Panc1 (cell line): ENCODE results near the gene ZNF385C. TPM values are rescaled to one million over a fixed set of nuclear protein-coding genes. Genes with fewer than 3 reads are reported as not detected.

Experiments
- ATAC-seq: fragments of 200-7000 bp; cut with Tn5 transposase; 2 replicates; pipeline ENCODE4 v1.9.1; 2020; ENCODE audit warnings: mild to moderate bottlenecking, moderate library complexity
- BruUV-seq: library from RNA; stranded (reverse); fragments of 400-500 nt; replicated peaks from 2 replicates; lab custom pipeline; 2021; lab: Mats Ljungman, UMichigan
- CTCF ChIA-PET: fragments of 300-600 bp; sonication (Branson Sonifier 250); formaldehyde crosslinking; loops from one replicate; lab custom pipeline; 2022; ENCODE audit warnings: antibody characterized with exemption; lab: Charles Lee
- POLR2A ChIA-PET: fragments of 300-600 bp; sonication (Branson Sonifier 250); formaldehyde crosslinking; loops from one replicate; lab custom pipeline; 2022; ENCODE audit warnings: antibody characterized with exemption; lab: Charles Lee
- DNase-seq: peaks from one replicate; pipeline ENCODE4 v3.0.0-alpha.2; 2010; ENCODE audit warnings: low read depth, low spot score
- H3K27ac ChIP-seq: 2 replicates; pipeline ENCODE4 v1.5.1; 2011; ENCODE audit warnings: mild to moderate bottlenecking, low read length, inconsistent platforms
- H3K27me3 ChIP-seq: fragments of 200-500 bp; sonication (Bioruptor generic); 2 replicates; pipeline ENCODE4 v1.6.0; 2014; ENCODE audit warnings: low read length, inconsistent platforms; ENCODE audit not compliant: control insufficient read depth, insufficient read depth
- H3K36me3 ChIP-seq: fragments of 200-500 bp; sonication (Bioruptor generic); 2 replicates; pipeline ENCODE4 v1.5.1; 2014; ENCODE audit warnings: inconsistent platforms, mild to moderate bottlenecking, low read length, moderate library complexity; ENCODE audit not compliant: control insufficient read depth, insufficient read depth
- H3K4me1 ChIP-seq: 2 replicates; pipeline ENCODE4 v1.5.1; 2011; ENCODE audit warnings: inconsistent platforms, mild to moderate bottlenecking, low read length, moderate library complexity; ENCODE audit not compliant: control insufficient read depth, insufficient read depth
- H3K4me3 ChIP-seq, 2 experiments: 2 replicates each; pipeline ENCODE4 v1.5.1; 2011 to 2012; ENCODE audit warnings: low read depth in 2 of 2, low read length in 2 of 2, mild to moderate bottlenecking in 2 of 2, inconsistent platforms in 1 of 2, moderate library complexity in 1 of 2
- H3K9me3 ChIP-seq: fragments of 200-500 bp; sonication (Bioruptor generic); 2 replicates; pipeline ENCODE4 v1.5.1; 2014; ENCODE audit warnings: low read depth, mild to moderate bottlenecking, inconsistent platforms, low read length, moderate library complexity; ENCODE audit not compliant: control insufficient read depth, insufficient read depth
- POLR2AphosphoS5 ChIP-seq: IDR thresholded peaks from 2 replicates; pipeline ENCODE4 v1.6.1; 2012; ENCODE audit warnings: mild to moderate bottlenecking, low read depth, low read length, moderate library complexity
- SIN3A ChIP-seq: IDR thresholded peaks from 2 replicates; pipeline ENCODE4 v1.6.1; 2012; ENCODE audit warnings: low read depth, mild to moderate bottlenecking, low read length, moderate library complexity, borderline replicate concordance; ENCODE audit not compliant: insufficient read depth
- TCF7L2 ChIP-seq: IDR thresholded peaks from 2 replicates; pipeline ENCODE4 v1.6.1; 2011; ENCODE audit warnings: mild to moderate bottlenecking, low read depth, low read length, inconsistent platforms
- in situ Hi-C: cut with HindIII; loops from 2 replicates; pipeline ENCODE4 v1.10.0; 2016; ENCODE audit warnings: low sequenced_read_pairs, low pct_unique_long_range_greater_than_20kb
- intact Hi-C: fragments of 100-400 bp; cut with micrococcal nuclease; formaldehyde crosslinking; loops from one replicate; pipeline ENCODE4 v1.10.0; 2022; ENCODE audit not compliant: unreplicated experiment
- total RNA-seq: library from RNA; stranded (reverse); gene quantifications from one replicate; pipeline ENCODE4 v1.2.1, GENCODE V29; 2021; ENCODE audit not compliant: unreplicated experiment
- TF ChIP-seq, protein P1 (sequence below): fragments of 450-650 bp; IDR thresholded peaks from 2 replicates; pipeline ENCODE4 v1.5.1; 2017; ENCODE audit warnings: mild to moderate bottlenecking
- TF ChIP-seq, protein P2 (sequence below), 2 experiments: IDR thresholded peaks; 2 replicates each; pipeline ENCODE4 v1.6.1; 2011 to 2012; ENCODE audit warnings: low read depth in 2 of 2, control low read depth in 1 of 2, low read length in 1 of 2, mild to moderate bottlenecking in 1 of 2, moderate library complexity in 1 of 2; ENCODE audit not compliant: insufficient read depth in 1 of 2

The ZNF385C gene
- total RNA-seq, 1 experiment from 2014 or later = 0.21 TPM

DNA sequence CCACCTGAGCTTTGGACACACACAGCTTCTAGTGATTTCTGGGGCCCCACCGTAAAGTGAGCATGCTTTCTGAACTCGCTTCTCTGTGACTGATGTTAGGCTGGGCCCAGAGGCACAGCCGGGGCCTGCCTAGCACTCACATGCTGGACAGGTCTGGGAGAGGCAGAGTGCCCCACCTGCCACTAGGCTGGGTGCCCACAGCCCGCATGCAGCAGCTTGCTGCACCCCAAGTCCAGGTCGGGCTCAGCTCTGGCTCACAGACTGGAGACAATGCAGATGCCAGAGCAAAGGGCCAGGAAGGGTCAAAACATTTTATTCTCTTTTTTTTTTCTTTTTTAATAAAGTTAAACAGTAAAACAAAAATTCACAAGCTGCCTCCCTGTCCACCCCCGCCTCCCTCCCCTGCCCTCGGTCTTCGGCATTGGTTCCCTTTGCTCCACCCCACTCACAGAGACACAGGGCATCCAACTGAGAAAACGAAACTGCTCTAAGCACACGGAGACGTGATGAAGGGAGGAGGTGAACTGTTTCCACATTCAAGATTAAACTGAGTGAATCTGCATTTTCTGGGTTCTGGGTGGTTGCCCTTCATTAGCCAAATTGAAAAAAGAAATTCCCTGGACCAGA lies 122.0 kb downstream of the ZNF385C start:
- no peak for TF ChIP-seq TCF7L2
- no peak for TF ChIP-seq SIN3A
- TF ChIP-seq, protein P1, sequence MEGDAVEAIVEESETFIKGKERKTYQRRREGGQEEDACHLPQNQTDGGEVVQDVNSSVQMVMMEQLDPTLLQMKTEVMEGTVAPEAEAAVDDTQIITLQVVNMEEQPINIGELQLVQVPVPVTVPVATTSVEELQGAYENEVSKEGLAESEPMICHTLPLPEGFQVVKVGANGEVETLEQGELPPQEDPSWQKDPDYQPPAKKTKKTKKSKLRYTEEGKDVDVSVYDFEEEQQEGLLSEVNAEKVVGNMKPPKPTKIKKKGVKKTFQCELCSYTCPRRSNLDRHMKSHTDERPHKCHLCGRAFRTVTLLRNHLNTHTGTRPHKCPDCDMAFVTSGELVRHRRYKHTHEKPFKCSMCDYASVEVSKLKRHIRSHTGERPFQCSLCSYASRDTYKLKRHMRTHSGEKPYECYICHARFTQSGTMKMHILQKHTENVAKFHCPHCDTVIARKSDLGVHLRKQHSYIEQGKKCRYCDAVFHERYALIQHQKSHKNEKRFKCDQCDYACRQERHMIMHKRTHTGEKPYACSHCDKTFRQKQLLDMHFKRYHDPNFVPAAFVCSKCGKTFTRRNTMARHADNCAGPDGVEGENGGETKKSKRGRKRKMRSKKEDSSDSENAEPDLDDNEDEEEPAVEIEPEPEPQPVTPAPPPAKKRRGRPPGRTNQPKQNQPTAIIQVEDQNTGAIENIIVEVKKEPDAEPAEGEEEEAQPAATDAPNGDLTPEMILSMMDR = no peak
- TF ChIP-seq POLR2AphosphoS5 = no peak
- TF ChIP-seq, protein P2, sequence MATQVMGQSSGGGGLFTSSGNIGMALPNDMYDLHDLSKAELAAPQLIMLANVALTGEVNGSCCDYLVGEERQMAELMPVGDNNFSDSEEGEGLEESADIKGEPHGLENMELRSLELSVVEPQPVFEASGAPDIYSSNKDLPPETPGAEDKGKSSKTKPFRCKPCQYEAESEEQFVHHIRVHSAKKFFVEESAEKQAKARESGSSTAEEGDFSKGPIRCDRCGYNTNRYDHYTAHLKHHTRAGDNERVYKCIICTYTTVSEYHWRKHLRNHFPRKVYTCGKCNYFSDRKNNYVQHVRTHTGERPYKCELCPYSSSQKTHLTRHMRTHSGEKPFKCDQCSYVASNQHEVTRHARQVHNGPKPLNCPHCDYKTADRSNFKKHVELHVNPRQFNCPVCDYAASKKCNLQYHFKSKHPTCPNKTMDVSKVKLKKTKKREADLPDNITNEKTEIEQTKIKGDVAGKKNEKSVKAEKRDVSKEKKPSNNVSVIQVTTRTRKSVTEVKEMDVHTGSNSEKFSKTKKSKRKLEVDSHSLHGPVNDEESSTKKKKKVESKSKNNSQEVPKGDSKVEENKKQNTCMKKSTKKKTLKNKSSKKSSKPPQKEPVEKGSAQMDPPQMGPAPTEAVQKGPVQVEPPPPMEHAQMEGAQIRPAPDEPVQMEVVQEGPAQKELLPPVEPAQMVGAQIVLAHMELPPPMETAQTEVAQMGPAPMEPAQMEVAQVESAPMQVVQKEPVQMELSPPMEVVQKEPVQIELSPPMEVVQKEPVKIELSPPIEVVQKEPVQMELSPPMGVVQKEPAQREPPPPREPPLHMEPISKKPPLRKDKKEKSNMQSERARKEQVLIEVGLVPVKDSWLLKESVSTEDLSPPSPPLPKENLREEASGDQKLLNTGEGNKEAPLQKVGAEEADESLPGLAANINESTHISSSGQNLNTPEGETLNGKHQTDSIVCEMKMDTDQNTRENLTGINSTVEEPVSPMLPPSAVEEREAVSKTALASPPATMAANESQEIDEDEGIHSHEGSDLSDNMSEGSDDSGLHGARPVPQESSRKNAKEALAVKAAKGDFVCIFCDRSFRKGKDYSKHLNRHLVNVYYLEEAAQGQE (IDR thresholded peaks at IDR 0.05; ENCODE audit: insufficient read depth in 1 of 2, low read depth in 2 of 2, low read length in 1 of 2) = no peak
- Histone ChIP-seq H3K27me3 (no peaks in the 10 kb centered on the region), H3K4me1 (peaks cover 17% of the 10 kb centered on the region), H3K9me3 (no peaks in the 10 kb centered on the region), H3K27ac (no peak overlapping the region), H3K36me3 (no peaks in the 10 kb centered on the region), H3K4me3 (no peak overlapping the region)
- no peak for ATAC-seq
- ChIA-PET CTCF (no interaction called here), POLR2A (no interaction called here)
- in situ Hi-C loops = no loop called here
- DNase-seq = no peak
- intact Hi-C loops = no loop called here
- BruUV-seq = no TSS peak

Other genes with a start within 250 kb of the ZNF385C start
- 12.5 TPM for gene KLHL11, start 233.1 kb downstream of the ZNF385C start, total RNA-seq
- gene ACLY, start 179.5 kb downstream of the ZNF385C start, total RNA-seq = 225 TPM
- gene ODAD4, start 167.9 kb downstream of the ZNF385C start, total RNA-seq = 0.69 TPM
- 79.9 TPM for gene CNP, start 131.7 kb downstream of the ZNF385C start, total RNA-seq
- 72.0 TPM for gene DNAJC7, start 81.0 kb downstream of the ZNF385C start, total RNA-seq
- gene NKIRAS2, start 78.4 kb downstream of the ZNF385C start, total RNA-seq = 22.4 TPM
- gene C17orf113, start 47.9 kb downstream of the ZNF385C start, total RNA-seq = 0.74 TPM
- gene DHX58, start 14.2 kb upstream of the ZNF385C start, total RNA-seq = 9.7 TPM
- 67.0 TPM for gene KAT2A, start 22.9 kb upstream of the ZNF385C start, total RNA-seq
- gene HSPB9, start 24.3 kb upstream of the ZNF385C start, total RNA-seq = not detected
- 141 TPM for gene RAB5C, start 56.5 kb upstream of the ZNF385C start, total RNA-seq
- 1.5 TPM for gene KCNH4, start 82.7 kb upstream of the ZNF385C start, total RNA-seq
- not detected for gene HCRT, start 87.0 kb upstream of the ZNF385C start, total RNA-seq
- 21.8 TPM for gene GHDC, start 96.0 kb upstream of the ZNF385C start, total RNA-seq
- 102 TPM for gene STAT5B, start 177.9 kb upstream of the ZNF385C start, total RNA-seq
- gene STAT5A, start 190.0 kb upstream of the ZNF385C start, total RNA-seq = 26.7 TPM